K562 (cell line): ENCODE data around the gene ROBO2. TPM values are rescaled to one million over a fixed set of nuclear protein-coding genes. Genes with fewer than 3 reads are reported as not detected.
A peak's percentile ranks its signal among the peaks of the same experiment; 100 is the strongest.

Experiments
- ATAC-seq: fragments of 200-7000 bp; cut with Tn5 transposase; 3 replicates; pipeline ENCODE4 v1.9.1; 2020; ENCODE audit warnings: moderate library complexity
- BruUV-seq: library from RNA; stranded (reverse); fragments of 400-500 nt; replicated peaks from 2 replicates; lab custom pipeline; 2021; lab: Mats Ljungman, UMichigan
- CTCF ChIA-PET: fragments of 300-600 bp; formaldehyde crosslinking; extraction: SDS; loops from one replicate; lab custom pipeline; 2021; ENCODE audit warnings: low intra/inter-chr PET ratio; lab: Yijun Ruan, JAX
- POLR2A ChIA-PET: fragments of 300-600, 350-650 bp; sonication (Branson Sonifier 250); formaldehyde crosslinking; extraction: SDS; loops from one replicate; lab custom pipeline; 2021; ENCODE audit warnings: antibody characterized with exemption, inconsistent platforms; lab: Yijun Ruan, JAX
- DNase-seq, 4 experiments: peaks; one replicate each; pipeline versions ENCODE4 v3.0.0 to v3.0.0-alpha.2; 2011 to 2018; ENCODE audit warnings: low spot score in 3 of 4, mixed read lengths in 3 of 4; ENCODE audit errors: extremely low read depth in 1 of 4
- FAIRE-seq: peaks from 2 replicates; lab custom pipeline; 2011; peaks lifted over from hg19 to GRCh38; lab: Jason Lieb, UNC
- H2AFZ ChIP-seq: 2 replicates; pipeline ENCODE4 v1.6.0; 2011; ENCODE audit warnings: low read depth, low read length, control low read depth, inconsistent platforms
- H3K27ac ChIP-seq: fragments of 200-600 bp; 3 replicates; pipeline ENCODE4 v1.8.0; 2011; ENCODE audit warnings: low read depth, mild to moderate bottlenecking, control low read depth, inconsistent platforms, low read length, moderate library complexity, mixed read lengths; ENCODE audit errors: extremely low read depth
- H3K27me3 ChIP-seq, 2 experiments: fragments of 300-600 bp in 1 of 2; 2 replicates in 1 of 2; 3 replicates in 1 of 2; pipeline versions ENCODE4 v1.6.0 to v1.8.0; 2011; ENCODE audit warnings: inconsistent platforms in 2 of 2, low read length in 2 of 2, mild to moderate bottlenecking in 1 of 2, mixed read lengths in 1 of 2, moderate library complexity in 1 of 2; ENCODE audit not compliant: control insufficient read depth in 2 of 2, insufficient read depth in 2 of 2
- H3K36me3 ChIP-seq: fragments of 300-600 bp; 3 replicates; pipeline ENCODE4 v1.8.0; 2011; ENCODE audit warnings: mild to moderate bottlenecking, low read length, inconsistent platforms; ENCODE audit not compliant: control insufficient read depth, insufficient read depth
- H3K4me1 ChIP-seq, 2 experiments: fragments of 200-600 bp in 1 of 2; replicated peaks in 1 of 2; 2 replicates in 1 of 2; 3 replicates in 1 of 2; pipeline versions ENCODE4 v1.5.1 to v1.8.0; 2011; ENCODE audit warnings: inconsistent platforms in 2 of 2, low read length in 2 of 2, mild to moderate bottlenecking in 1 of 2, mixed read lengths in 1 of 2, moderate library complexity in 1 of 2; ENCODE audit not compliant: control insufficient read depth in 2 of 2, insufficient read depth in 2 of 2
- H3K4me2 ChIP-seq: 2 replicates; pipeline ENCODE4 v1.6.1; 2011; ENCODE audit warnings: low read length, control low read depth, inconsistent platforms, mixed read lengths; ENCODE audit not compliant: insufficient read depth
- H3K4me3 ChIP-seq: fragments of 200-600 bp; sonication (generic), shearing (Covaris generic); 2 replicates; pipeline ENCODE4 v1.5.1; 2016; ENCODE audit warnings: control low read depth, inconsistent platforms
- H3K79me2 ChIP-seq: fragments of 200-600 bp; 3 replicates; pipeline ENCODE4 v1.8.0; 2011; ENCODE audit warnings: low read length, inconsistent platforms; ENCODE audit not compliant: control insufficient read depth, insufficient read depth
- H3K9ac ChIP-seq, 2 experiments: 2 replicates each; pipeline versions ENCODE4 v1.6.0 to v1.6.1; 2011; ENCODE audit warnings: low read depth in 2 of 2, low read length in 2 of 2, control low read depth in 1 of 2, inconsistent platforms in 1 of 2, mild to moderate bottlenecking in 1 of 2, mixed read lengths in 1 of 2; ENCODE audit not compliant: insufficient read depth in 1 of 2
- H3K9me1 ChIP-seq: one replicate; pipeline ENCODE4 v1.6.0; 2011; ENCODE audit warnings: inconsistent platforms, mild to moderate bottlenecking, low read length, moderate library complexity; ENCODE audit not compliant: control insufficient read depth, insufficient read depth
- H3K9me3 ChIP-seq: replicated peaks from 2 replicates; pipeline ENCODE4 v1.5.1; 2011; ENCODE audit warnings: low read depth, low read length, inconsistent platforms; ENCODE audit not compliant: control insufficient read depth, insufficient read depth
- H4K20me1 ChIP-seq: replicated peaks from 2 replicates; pipeline ENCODE4 v1.6.1; 2011; ENCODE audit warnings: low read length, inconsistent platforms, mixed read lengths; ENCODE audit not compliant: control insufficient read depth, insufficient read depth
- MEIS2 ChIP-seq: fragments of 450-650 bp; IDR thresholded peaks from 2 replicates; pipeline ENCODE4 v1.6.1; 2014; ENCODE audit warnings: mild to moderate bottlenecking; ENCODE audit not compliant: partially characterized antibody
- WGBS: fragments of 100-300 bp; shearing (Covaris generic); methylation state at CpG from one replicate; pipeline ENCODE4 v1.1.6; 2016; ENCODE audit warnings: low coverage, mixed read lengths; ENCODE audit not compliant: insufficient coverage; ENCODE audit errors: missing lambda C conversion rate; 5-methylcytosine and 5-hydroxymethylcytosine counted together
- in situ Hi-C: fragments of 300-500 bp; cut with MboI; formaldehyde crosslinking; loops from 4 replicates; pipeline ENCODE4 v1.15.0; 2018; ENCODE audit warnings: inconsistent platforms, mixed read lengths
- intact Hi-C: fragments of 100-400 bp; cut with micrococcal nuclease; formaldehyde crosslinking; loops from 2 replicates; pipeline ENCODE4 v1.14.2; 2022
- polyA plus RNA-seq, 8 experiments: library from polyadenylated mRNA; depleted of rRNA in 4 of 8; stranded (reverse) in 5 of 8; unstranded in 3 of 8; fragments of >200 nt; fragmentation: Nextera tagmentation in 2 of 8; fragmentation: Illumina TruSeq in 1 of 8; extraction: Ambion mirVana in 2 of 8; extraction: Trizol in 1 of 8; gene quantifications; 2 replicates each; pipeline versions ENCODE4 v1.2.1 to v1.2.3, GENCODE V29; 2011 to 2014; ENCODE audit warnings: inconsistent platforms in 1 of 8, missing spikeins in 1 of 8
- total RNA-seq, 7 experiments: library from RNA; depleted of rRNA in 6 of 7; stranded (reverse); fragments of >200 nt in 6 of 7; fragmentation: Illumina TruSeq in 2 of 7; extraction: Trizol in 2 of 7; gene quantifications; 2 replicates each; pipeline versions ENCODE4 v1.2.1 to v1.2.3, GENCODE V29; 2011 to 2021; ENCODE audit warnings: low replicate concordance in 1 of 7
- TF ChIP-seq, protein P1 (sequence below): IDR thresholded peaks from 2 replicates; pipeline ENCODE4 v1.6.1; 2016; ENCODE audit warnings: missing genetic modification characterization, missing compliant biosample characterization
- TF ChIP-seq, protein P2 (sequence below), 2 experiments: IDR thresholded peaks in 1 of 2; conservative IDR thresholded peaks in 1 of 2; 2 replicates each; pipeline ENCODE4 v1.6.1; 2016; ENCODE audit warnings: low read depth in 2 of 2, mild to moderate bottlenecking in 1 of 2, missing compliant biosample characterization in 1 of 2, missing genetic modification characterization in 1 of 2, moderate library complexity in 1 of 2

Gene ROBO2
- total and polyA plus RNA-seq, 9 of the 15 experiments (the other 6 are each of a cell fraction or from before 2014, with no cell fraction given), result 0.84 to 3.0 (median 1.7) TPM

DNA sequence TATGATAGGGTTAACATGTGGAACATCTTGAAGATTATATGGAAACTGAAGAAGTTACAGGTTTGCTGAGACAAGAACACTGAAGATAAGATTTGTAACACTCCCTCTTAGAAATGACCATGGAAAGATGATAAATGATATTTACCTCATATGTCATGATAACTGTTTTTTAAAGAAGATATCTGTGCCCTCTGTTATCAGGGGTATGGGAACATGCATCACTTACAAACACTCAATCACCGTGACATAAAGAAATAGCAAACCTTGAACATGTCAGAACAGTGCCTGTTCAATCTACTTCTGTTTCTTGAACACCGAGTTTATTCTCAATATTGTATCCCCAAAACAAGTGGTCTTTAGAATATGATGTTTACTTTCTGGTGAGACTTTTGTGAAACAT, 149.4 kb downstream of the ROBO2 start:
- Histone ChIP-seq H3K4me3 (no peak overlapping the region), H3K9me1 (no peaks in the 10 kb centered on the region), H4K20me1 (no peaks in the 10 kb centered on the region), H3K79me2 (no peaks in the 10 kb centered on the region), H3K27ac (no peak overlapping the region), H3K9me3 (no peaks in the 10 kb centered on the region), H3K9ac (no peak overlapping the region), H3K27me3 (no peaks in the 10 kb centered on the region), H3K4me1 (peaks cover 0 to 6% of the 10 kb centered on the region in 2 experiments; a peak in 2 of 5 replicates), H3K4me2 (no peak overlapping the region), H3K36me3 (no peaks in the 10 kb centered on the region), H2AFZ (peak overlapping the region; percentile 29; the same call in 1 of the 2 replicates)
- ATAC-seq, result no peak; the same call in 2 of the 3 replicates
- BruUV-seq, result no TSS peak
- intact Hi-C loops (no loop called here), in situ Hi-C loops (no loop called here)
- 4% methylated on average over 2 of the region's 2 CpGs for WGBS
- no peak for DNase-seq
- TF ChIP-seq, protein P1, sequence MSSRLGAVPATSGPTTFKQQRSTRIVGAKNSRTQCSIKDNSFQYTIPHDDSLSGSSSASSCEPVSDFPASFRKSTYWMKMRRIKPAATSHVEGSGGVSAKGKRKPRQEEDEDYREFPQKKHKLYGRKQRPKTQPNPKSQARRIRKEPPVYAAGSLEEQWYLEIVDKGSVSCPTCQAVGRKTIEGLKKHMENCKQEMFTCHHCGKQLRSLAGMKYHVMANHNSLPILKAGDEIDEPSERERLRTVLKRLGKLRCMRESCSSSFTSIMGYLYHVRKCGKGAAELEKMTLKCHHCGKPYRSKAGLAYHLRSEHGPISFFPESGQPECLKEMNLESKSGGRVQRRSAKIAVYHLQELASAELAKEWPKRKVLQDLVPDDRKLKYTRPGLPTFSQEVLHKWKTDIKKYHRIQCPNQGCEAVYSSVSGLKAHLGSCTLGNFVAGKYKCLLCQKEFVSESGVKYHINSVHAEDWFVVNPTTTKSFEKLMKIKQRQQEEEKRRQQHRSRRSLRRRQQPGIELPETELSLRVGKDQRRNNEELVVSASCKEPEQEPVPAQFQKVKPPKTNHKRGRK (tag), result no peak
- peak; percentile 80 for TF ChIP-seq MEIS2
- TF ChIP-seq, protein P2, sequence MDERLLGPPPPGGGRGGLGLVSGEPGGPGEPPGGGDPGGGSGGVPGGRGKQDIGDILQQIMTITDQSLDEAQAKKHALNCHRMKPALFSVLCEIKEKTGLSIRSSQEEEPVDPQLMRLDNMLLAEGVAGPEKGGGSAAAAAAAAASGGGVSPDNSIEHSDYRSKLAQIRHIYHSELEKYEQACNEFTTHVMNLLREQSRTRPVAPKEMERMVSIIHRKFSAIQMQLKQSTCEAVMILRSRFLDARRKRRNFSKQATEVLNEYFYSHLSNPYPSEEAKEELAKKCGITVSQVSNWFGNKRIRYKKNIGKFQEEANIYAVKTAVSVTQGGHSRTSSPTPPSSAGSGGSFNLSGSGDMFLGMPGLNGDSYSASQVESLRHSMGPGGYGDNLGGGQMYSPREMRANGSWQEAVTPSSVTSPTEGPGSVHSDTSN (CRISPR knock-in tag; IDR thresholded peaks at IDR 0.05; ENCODE audit: low read depth), result no peak
- TF ChIP-seq, protein P2 (tag; conservative IDR thresholded peaks at IDR 0.05; ENCODE audit: low read depth), result peak; percentile 31; the same call in 1 of the 2 replicates
- no peak for FAIRE-seq
- CTCF ChIA-PET, result no interaction called here
- POLR2A ChIA-PET, result no interaction called here
